Endodermal cell (in vitro differentiated cells): ENCODE measurements around the gene DLG5. TPM values are rescaled to one million over a fixed set of nuclear protein-coding genes. Genes with fewer than 3 reads are reported as not detected.

ENCODE experiments used
- DNase-seq: peaks from one replicate; pipeline ENCODE4 v3.0.0-alpha.2; 2017
- H3K27ac ChIP-seq: 2 replicates; pipeline ENCODE4 v1.5.1; 2013; ENCODE audit warnings: mild to moderate bottlenecking, low read depth, low read length, moderate library complexity
- H3K27me3 ChIP-seq: 2 replicates; pipeline ENCODE4 v1.6.1; 2013; ENCODE audit warnings: mild to moderate bottlenecking, low read length, moderate library complexity; ENCODE audit not compliant: insufficient read depth, control insufficient read depth, poor library complexity, severe bottlenecking
- H3K36me3 ChIP-seq: 2 replicates; pipeline ENCODE4 v1.7.0; 2013; ENCODE audit warnings: mild to moderate bottlenecking, low read length, moderate library complexity; ENCODE audit not compliant: control insufficient read depth, insufficient read depth
- H3K4me1 ChIP-seq: one replicate; pipeline ENCODE4 v1.7.0; 2013; ENCODE audit warnings: low read length; ENCODE audit not compliant: control insufficient read depth, insufficient read depth
- H3K4me3 ChIP-seq: 2 replicates; pipeline ENCODE4 v1.5.1; 2013; ENCODE audit warnings: mild to moderate bottlenecking, low read length, moderate library complexity
- H3K9ac ChIP-seq: 2 replicates; pipeline ENCODE4 v1.6.1; 2013; ENCODE audit warnings: mild to moderate bottlenecking, low read length, moderate library complexity; ENCODE audit not compliant: poor library complexity, severe bottlenecking; ENCODE audit errors: extremely low read depth
- H3K9me3 ChIP-seq: 2 replicates; pipeline ENCODE4 v1.6.1; 2013; ENCODE audit warnings: mild to moderate bottlenecking, low read length, moderate library complexity; ENCODE audit not compliant: control insufficient read depth
- H3K27ac Mint-ChIP-seq: 2 replicates; pipeline ENCODE4 v1.8.0; 2020; ENCODE audit warnings: mixed read lengths
- H3K27me3 Mint-ChIP-seq: 2 replicates; pipeline ENCODE4 v1.8.0; 2021; ENCODE audit warnings: mild to moderate bottlenecking, mixed read lengths; ENCODE audit not compliant: insufficient read depth
- H3K36me3 Mint-ChIP-seq: 2 replicates; pipeline ENCODE4 v1.8.0; 2020; ENCODE audit warnings: low read depth, mixed read lengths
- H3K4me1 Mint-ChIP-seq: 2 replicates; pipeline ENCODE4 v1.8.0; 2020; ENCODE audit warnings: mixed read lengths
- H3K4me3 Mint-ChIP-seq: 2 replicates; pipeline ENCODE4 v1.8.0; 2020; ENCODE audit warnings: mild to moderate bottlenecking, moderate library complexity, mixed read lengths
- H3K9me3 Mint-ChIP-seq: 2 replicates; pipeline ENCODE4 v1.8.0; 2020; ENCODE audit warnings: mild to moderate bottlenecking, mixed read lengths
- WGBS, 2 experiments: methylation state at CpG; one replicate each; pipeline versions ENCODE4 v1.1.5 to v1.1.7; 2013; ENCODE audit warnings: missing lambda C conversion rate in 2 of 2, mixed read lengths in 1 of 2; ENCODE audit not compliant: insufficient coverage in 1 of 2, insufficient read length in 1 of 2; 5-methylcytosine and 5-hydroxymethylcytosine counted together
- total RNA-seq, 2 donors: library from RNA; stranded (reverse); fragmentation: NEBNext Ultra II Directional in 1 of 2; extraction: Animal tissue kit (Norgen Biotek cat#: 25700) in 1 of 2; gene quantifications; 2 replicates in 1 of 2; 3 replicates in 1 of 2; pipeline ENCODE4 v1.2.1, GENCODE V29; 2021
- TF ChIP-seq, protein P1 (sequence below): fragments of 200-600 bp; sonication (generic); conservative IDR thresholded peaks from 2 replicates; pipeline ENCODE4 v1.5.0; 2021; ENCODE audit warnings: antibody characterized with exemption, mild to moderate bottlenecking

Gene DLG5
- total RNA-seq, 2 donors from 2014 or later: 79.4 to 83.4 TPM

DNA sequence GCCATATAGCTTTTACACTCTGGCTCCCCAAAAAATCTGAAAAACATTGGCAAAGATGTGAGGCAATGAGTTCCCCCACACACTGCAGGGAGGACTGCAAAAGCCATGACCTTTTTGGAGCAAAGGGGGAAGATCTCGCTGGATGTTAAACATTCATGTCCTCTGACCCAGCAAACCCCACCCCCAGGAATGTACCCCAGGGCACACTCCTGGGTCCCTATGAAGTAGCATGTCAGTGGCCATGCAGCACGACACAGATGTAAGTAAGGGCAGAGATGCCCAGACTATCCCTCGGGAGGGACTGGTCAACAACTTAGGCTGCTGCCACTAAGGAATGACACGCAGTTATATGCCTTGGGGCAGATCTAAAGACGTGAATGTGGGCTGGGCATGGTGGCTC lies 100.6 kb downstream of the DLG5 start:
- Mint-ChIP-seq H3K4me1 (no peaks in the 10 kb centered on the region), H3K27me3 (no peaks in the 10 kb centered on the region), H3K9me3 (no peaks in the 10 kb centered on the region), H3K27ac (peak overlapping the region; percentile 66), H3K36me3 (peaks cover 69% of the 10 kb centered on the region), H3K4me3 (no peak overlapping the region)
- TF ChIP-seq, protein P1, sequence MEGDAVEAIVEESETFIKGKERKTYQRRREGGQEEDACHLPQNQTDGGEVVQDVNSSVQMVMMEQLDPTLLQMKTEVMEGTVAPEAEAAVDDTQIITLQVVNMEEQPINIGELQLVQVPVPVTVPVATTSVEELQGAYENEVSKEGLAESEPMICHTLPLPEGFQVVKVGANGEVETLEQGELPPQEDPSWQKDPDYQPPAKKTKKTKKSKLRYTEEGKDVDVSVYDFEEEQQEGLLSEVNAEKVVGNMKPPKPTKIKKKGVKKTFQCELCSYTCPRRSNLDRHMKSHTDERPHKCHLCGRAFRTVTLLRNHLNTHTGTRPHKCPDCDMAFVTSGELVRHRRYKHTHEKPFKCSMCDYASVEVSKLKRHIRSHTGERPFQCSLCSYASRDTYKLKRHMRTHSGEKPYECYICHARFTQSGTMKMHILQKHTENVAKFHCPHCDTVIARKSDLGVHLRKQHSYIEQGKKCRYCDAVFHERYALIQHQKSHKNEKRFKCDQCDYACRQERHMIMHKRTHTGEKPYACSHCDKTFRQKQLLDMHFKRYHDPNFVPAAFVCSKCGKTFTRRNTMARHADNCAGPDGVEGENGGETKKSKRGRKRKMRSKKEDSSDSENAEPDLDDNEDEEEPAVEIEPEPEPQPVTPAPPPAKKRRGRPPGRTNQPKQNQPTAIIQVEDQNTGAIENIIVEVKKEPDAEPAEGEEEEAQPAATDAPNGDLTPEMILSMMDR: no peak
- no peak overlapping the region for H3K9ac ChIP-seq
- no peaks in the 10 kb centered on the region for H3K4me1 ChIP-seq
- peaks cover 70% of the 10 kb centered on the region for H3K36me3 ChIP-seq
- no peaks in the 10 kb centered on the region for H3K27me3 ChIP-seq
- no peak overlapping the region for H3K4me3 ChIP-seq
- no peak for DNase-seq
- 95% methylated on average over 5 of the region's 5 CpGs; no CpG with 5 or more reads in 1 of the 2 experiments for WGBS, 2 experiments
- no peaks in the 10 kb centered on the region for H3K9me3 ChIP-seq
- no peak overlapping the region for H3K27ac ChIP-seq

- DNase-seq: no peak
- H3K36me3 Mint-ChIP-seq: peaks cover 68% of the 10 kb centered on the region
- no peak overlapping the region for H3K4me3 Mint-ChIP-seq
- H3K4me1 Mint-ChIP-seq: no peaks in the 10 kb centered on the region
- Histone ChIP-seq H3K27ac (no peak overlapping the region), H3K27me3 (no peaks in the 10 kb centered on the region), H3K9ac (no peak overlapping the region), H3K4me1 (no peaks in the 10 kb centered on the region), H3K36me3 (peaks cover 68% of the 10 kb centered on the region), H3K9me3 (no peaks in the 10 kb centered on the region), H3K4me3 (no peak overlapping the region)
- H3K27ac Mint-ChIP-seq: no peak overlapping the region
- 96 to 97% methylated on average over 5 to 7 of the region's 7 CpGs for WGBS, 2 experiments
- TF ChIP-seq, protein P1: no peak
- H3K27me3 Mint-ChIP-seq: no peaks in the 10 kb centered on the region
- H3K9me3 Mint-ChIP-seq: no peaks in the 10 kb centered on the region
Observed at GRCh38 chr10:77824908-77825307, 101.6 kb downstream of the DLG5 start.

- Histone ChIP-seq H3K9me3 (no peaks in the 10 kb centered on the region), H3K36me3 (peaks cover 64% of the 10 kb centered on the region), H3K27me3 (no peaks in the 10 kb centered on the region), H3K4me3 (no peak overlapping the region), H3K27ac (no peak overlapping the region), H3K4me1 (no peaks in the 10 kb centered on the region), H3K9ac (no peak overlapping the region)
- Mint-ChIP-seq H3K9me3 (no peaks in the 10 kb centered on the region), H3K27me3 (no peaks in the 10 kb centered on the region), H3K27ac (no peak overlapping the region), H3K4me1 (no peaks in the 10 kb centered on the region), H3K4me3 (no peak overlapping the region), H3K36me3 (peaks cover 62% of the 10 kb centered on the region)
- no peak for DNase-seq
- WGBS, 2 experiments: 93 to 96% methylated on average over 10 of the region's 10 CpGs
- TF ChIP-seq, protein P1: no peak
Observed at GRCh38 chr10:77823811-77824542, 102.6 kb downstream of the DLG5 start.
